ENCODE measurements around the gene CABP7. TPM values are rescaled to one million over a fixed set of nuclear protein-coding genes. Genes with fewer than 3 reads are reported as not detected.

The CABP7 gene
- total RNA-seq, 2 experiments from 2014 or later: 0.33 to 0.45 TPM

- POLR2A ChIA-PET: no interaction called here
- Mint-ChIP-seq H3K9me3 (no peaks in the 10 kb centered on the region), H3K36me3 (ENCODE audit: low read depth) (no peaks in the 10 kb centered on the region), H3K4me3 (no peak overlapping the region), H3K27me3 (peaks cover 9% of the 10 kb centered on the region), H3K27ac (no peak overlapping the region), H3K4me1 (ENCODE audit: low read depth) (peaks cover 6% of the 10 kb centered on the region)
- CTCF ChIA-PET: interaction anchor here (0.6 kb wide), 1 partner anchor 17 kb away, joined by 4 read pairs; no protein-coding TSS in a partner anchor
- ATAC-seq (ENCODE audit: poor library complexity) (no peak), DNase-seq (no peak)
- H3K9me3 ChIP-seq (ENCODE audit: control insufficient read depth in 1 of 2, insufficient read depth in 1 of 2, low read length in 2 of 2): no peaks in the 10 kb centered on the region
- no peak for TF ChIP-seq CTCF (IDR thresholded peaks at IDR 0.05)
- H3K4me3 ChIP-seq (ENCODE audit: low read length): no peak overlapping the region
- peaks cover 10% of the 10 kb centered on the region for H3K4me1 ChIP-seq (ENCODE audit: insufficient read depth, low read length)
- intact Hi-C loops (cut with DNase I, micrococcal nuclease): no loop called here
- H3K27ac ChIP-seq (ENCODE audit: low read depth in 1 of 2, low read length in 2 of 2): no peak overlapping the region
- no peaks in the 10 kb centered on the region for H3K36me3 ChIP-seq (ENCODE audit: insufficient read depth, low read length)
- H3K27me3 ChIP-seq (ENCODE audit: control insufficient read depth in 1 of 2, insufficient read depth in 2 of 2, low read length in 2 of 2): peaks cover 0 to 8% of the 10 kb centered on the region in 2 experiments
These were observed 13.3 kb upstream of the CABP7 start for GRCh38 chr22:29706486-29706885.

DNA sequence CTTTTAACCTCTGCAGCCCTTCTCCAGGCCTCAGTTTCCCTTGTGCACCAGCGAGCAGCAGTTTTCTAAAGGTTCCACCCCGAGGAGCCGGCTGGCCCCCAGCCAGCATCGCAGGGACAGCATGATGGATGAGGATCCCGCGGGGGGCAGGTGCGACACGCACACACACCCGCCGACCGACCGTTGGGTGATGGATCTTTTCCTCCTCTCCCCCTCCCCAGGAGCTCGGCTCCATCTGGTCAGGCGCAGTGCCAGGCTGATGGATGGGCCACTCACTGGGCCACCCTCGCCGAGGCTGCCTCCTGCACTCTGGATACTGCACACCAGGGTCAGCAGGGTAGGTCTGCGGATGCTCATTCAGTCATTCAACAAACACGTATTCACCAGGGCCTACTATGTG, 12.8 kb upstream of the CABP7 start:
- Mint-ChIP-seq H3K27ac (no peak overlapping the region), H3K27me3 (peaks cover 11% of the 10 kb centered on the region), H3K4me1 (ENCODE audit: low read depth) (peaks cover under 1% of the 10 kb centered on the region), H3K36me3 (ENCODE audit: low read depth) (no peaks in the 10 kb centered on the region), H3K9me3 (no peaks in the 10 kb centered on the region), H3K4me3 (no peak overlapping the region)
- Histone ChIP-seq H3K4me1 (ENCODE audit: insufficient read depth, low read length) (peaks cover 5% of the 10 kb centered on the region), H3K27me3 (ENCODE audit: control insufficient read depth in 1 of 2, insufficient read depth in 2 of 2, low read length in 2 of 2) (peaks cover 0 to 8% of the 10 kb centered on the region in 2 experiments), H3K27ac (ENCODE audit: low read depth in 1 of 2, low read length in 2 of 2) (no peak overlapping the region), H3K36me3 (ENCODE audit: insufficient read depth, low read length) (no peaks in the 10 kb centered on the region), H3K4me3 (ENCODE audit: low read length) (no peak overlapping the region), H3K9me3 (ENCODE audit: control insufficient read depth in 1 of 2, insufficient read depth in 1 of 2, low read length in 2 of 2) (no peaks in the 10 kb centered on the region)
- CTCF ChIA-PET: no interaction called here
- POLR2A ChIA-PET: no interaction called here
- intact Hi-C loops (cut with DNase I, micrococcal nuclease): no loop called here
- ATAC-seq (ENCODE audit: poor library complexity): no peak
- TF ChIP-seq CTCF (IDR thresholded peaks at IDR 0.05): no peak
- no peak for DNase-seq

DNA sequence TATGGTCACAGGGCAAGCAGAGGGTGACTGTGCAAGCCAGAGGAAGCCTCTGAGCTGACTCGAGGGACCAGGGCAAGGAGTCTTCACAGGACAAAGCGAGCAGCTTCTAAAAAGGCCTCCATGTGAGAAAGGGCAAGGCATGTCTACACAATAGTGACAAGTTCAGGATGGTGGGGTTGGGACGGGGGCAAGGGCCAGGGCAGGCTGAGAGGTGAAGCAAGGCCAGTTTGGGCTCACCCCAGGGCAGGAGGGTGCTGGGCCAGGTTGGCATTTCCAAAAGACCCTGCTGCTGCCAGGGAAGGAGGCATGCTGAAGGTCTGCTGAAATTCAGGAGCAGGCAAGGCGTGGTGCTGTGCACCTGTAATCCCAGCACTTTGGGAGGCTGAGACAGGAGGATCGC, 12.3 kb upstream of the CABP7 start:
- Histone ChIP-seq H3K27ac (ENCODE audit: low read depth in 1 of 2, low read length in 2 of 2) (no peak overlapping the region), H3K4me3 (ENCODE audit: low read length) (no peak overlapping the region), H3K4me1 (ENCODE audit: insufficient read depth, low read length) (peaks cover 3% of the 10 kb centered on the region), H3K9me3 (ENCODE audit: control insufficient read depth in 1 of 2, insufficient read depth in 1 of 2, low read length in 2 of 2) (no peaks in the 10 kb centered on the region), H3K36me3 (ENCODE audit: insufficient read depth, low read length) (no peaks in the 10 kb centered on the region), H3K27me3 (ENCODE audit: control insufficient read depth in 1 of 2, insufficient read depth in 2 of 2, low read length in 2 of 2) (peaks cover 0 to 6% of the 10 kb centered on the region in 2 experiments)
- no peak for DNase-seq
- ChIA-PET POLR2A (no interaction called here), CTCF (no interaction called here)
- no peak for ATAC-seq (ENCODE audit: poor library complexity)
- H3K27me3 Mint-ChIP-seq: peaks cover 9% of the 10 kb centered on the region
- no peak for TF ChIP-seq CTCF (IDR thresholded peaks at IDR 0.05)
- no peaks in the 10 kb centered on the region for H3K36me3 Mint-ChIP-seq (ENCODE audit: low read depth)
- intact Hi-C loops (cut with DNase I, micrococcal nuclease): no loop called here
- H3K9me3 Mint-ChIP-seq: no peaks in the 10 kb centered on the region
- no peaks in the 10 kb centered on the region for H3K4me1 Mint-ChIP-seq (ENCODE audit: low read depth)
- H3K27ac Mint-ChIP-seq: no peak overlapping the region
- H3K4me3 Mint-ChIP-seq: no peak overlapping the region

Data from CD4-positive, alpha-beta T cell (primary cell).